Hepatocyte (in vitro differentiated cells): ENCODE data around the gene C22orf23. TPM values are rescaled to one million over a fixed set of nuclear protein-coding genes. Genes with fewer than 3 reads are reported as not detected.

Source experiments
- DNase-seq: peaks from one replicate; pipeline ENCODE4 v3.0.0-alpha.2; 2016; ENCODE audit warnings: low spot score
- H2AFZ ChIP-seq: fragments of 200-600 bp; sonication (generic); 2 replicates; pipeline ENCODE4 v1.6.0; 2016; ENCODE audit warnings: antibody characterized with exemption, mild to moderate bottlenecking
- H3K27ac ChIP-seq: fragments of 200-600 bp; sonication (generic); 2 replicates; pipeline ENCODE4 v1.5.1; 2016; ENCODE audit warnings: mild to moderate bottlenecking
- H3K27me3 ChIP-seq: fragments of 200-600 bp; sonication (generic); 2 replicates; pipeline ENCODE4 v1.6.1; 2016
- H3K36me3 ChIP-seq: fragments of 200-600 bp; sonication (generic); replicated peaks from 2 replicates; pipeline ENCODE4 v1.5.1; 2016; ENCODE audit warnings: low read depth; ENCODE audit not compliant: insufficient read depth
- H3K4me1 ChIP-seq: fragments of 200-600 bp; sonication (generic); 2 replicates; pipeline ENCODE4 v1.5.1; 2016; ENCODE audit warnings: mild to moderate bottlenecking, moderate library complexity; ENCODE audit not compliant: insufficient read depth
- H3K4me2 ChIP-seq: fragments of 200-600 bp; sonication (generic); 2 replicates; pipeline ENCODE4 v1.6.0; 2016
- H3K4me3 ChIP-seq: fragments of 200-600 bp; sonication (generic); 2 replicates; pipeline ENCODE4 v1.5.1; 2016; ENCODE audit warnings: mild to moderate bottlenecking
- H3K79me2 ChIP-seq: fragments of 200-600 bp; sonication (generic); 2 replicates; pipeline ENCODE4 v1.6.0; 2017; ENCODE audit warnings: mild to moderate bottlenecking
- H3K9me2 ChIP-seq: fragments of 200-600 bp; sonication (generic); replicated peaks from 2 replicates; pipeline ENCODE4 v1.6.0; 2017; ENCODE audit warnings: mild to moderate bottlenecking; ENCODE audit not compliant: insufficient read depth
- H3K9me3 ChIP-seq: fragments of 200-600 bp; sonication (generic); 2 replicates; pipeline ENCODE4 v1.5.1; 2016; ENCODE audit warnings: low read depth, mild to moderate bottlenecking
- H4K20me1 ChIP-seq: fragments of 200-600 bp; sonication (generic); 2 replicates; pipeline ENCODE4 v1.6.0; 2016; ENCODE audit warnings: mild to moderate bottlenecking; ENCODE audit not compliant: insufficient read depth, poor library complexity, severe bottlenecking
- CTCF ChIP-seq: fragments of 200-600 bp; sonication (generic); IDR thresholded peaks from 2 replicates; pipeline ENCODE4 v1.5.1; 2016; ENCODE audit warnings: antibody characterized with exemption, mild to moderate bottlenecking; ENCODE audit not compliant: poor library complexity
- EZH2 ChIP-seq: fragments of 200-600 bp; sonication (generic); IDR thresholded peaks from 2 replicates; pipeline ENCODE4 v1.6.1; 2016; ENCODE audit warnings: antibody characterized with exemption, mild to moderate bottlenecking, borderline replicate concordance
- EZH2phosphoT487 ChIP-seq: fragments of 200-600 bp; sonication (generic); IDR thresholded peaks from one replicate; pipeline ENCODE4 v1.6.1; 2018; ENCODE audit warnings: antibody characterized with exemption, mild to moderate bottlenecking, low read depth, moderate library complexity; ENCODE audit not compliant: unreplicated experiment, severe bottlenecking
- WGBS: methylation state at CpG from one replicate; pipeline ENCODE4 v1.1.6; 2016; ENCODE audit warnings: low lambda C conversion rate; ENCODE audit errors: missing lambda C conversion rate; 5-methylcytosine and 5-hydroxymethylcytosine counted together
- polyA plus RNA-seq: library from polyadenylated mRNA; unstranded; fragments of >200 nt; fragmentation: Nextera tagmentation; extraction: Ambion mirVana; gene quantifications from 2 replicates; pipeline ENCODE4 v1.2.1, GENCODE V29; 2016
- total RNA-seq: library from RNA; depleted of rRNA; stranded (reverse); fragments of >200 nt; gene quantifications from 2 replicates; pipeline ENCODE4 v1.2.3, GENCODE V29; 2014

C22orf23 gene
- total and polyA plus RNA-seq, 2 experiments from 2014 or later: 0.29 to 0.30 TPM

GRCh38 chr22:37929390-37929789 is 24.0 kb downstream of the C22orf23 start:
- no peak overlapping the region for H3K27ac ChIP-seq

GRCh38 chr22:37927637-37927936 is 25.8 kb downstream of the C22orf23 start:
- Histone ChIP-seq H3K9me3 (no peaks in the 10 kb centered on the region), H3K9me2 (no peaks in the 10 kb centered on the region), H3K27me3 (no peaks in the 10 kb centered on the region), H3K79me2 (no peaks in the 10 kb centered on the region), H3K4me3 (no peak overlapping the region), H3K36me3 (no peaks in the 10 kb centered on the region), H3K4me1 (no peaks in the 10 kb centered on the region), H3K27ac (no peak overlapping the region), H2AFZ (no peak overlapping the region), H4K20me1 (no peaks in the 10 kb centered on the region), H3K4me2 (no peak overlapping the region)
- no peak for DNase-seq
- TF ChIP-seq EZH2phosphoT487 (no peak), CTCF (no peak), EZH2 (no peak)
- WGBS: 96% methylated on average over 5 of the region's 5 CpGs

More at GRCh38 chr22:37929390-37929789, 24.0 kb downstream of the C22orf23 start:
- H3K79me2 ChIP-seq: no peaks in the 10 kb centered on the region
- 95% methylated on average over 5 of the region's 5 CpGs for WGBS
- TF ChIP-seq EZH2: no peak
- TF ChIP-seq CTCF: no peak
- TF ChIP-seq EZH2phosphoT487: no peak
- H3K36me3 ChIP-seq: no peaks in the 10 kb centered on the region
- no peaks in the 10 kb centered on the region for H3K27me3 ChIP-seq
- no peak overlapping the region for H2AFZ ChIP-seq
- no peak overlapping the region for H3K4me2 ChIP-seq
- DNase-seq: no peak
- no peaks in the 10 kb centered on the region for H3K9me3 ChIP-seq
- no peak overlapping the region for H3K4me3 ChIP-seq
- no peaks in the 10 kb centered on the region for H3K4me1 ChIP-seq
- H4K20me1 ChIP-seq: no peaks in the 10 kb centered on the region
- no peaks in the 10 kb centered on the region for H3K9me2 ChIP-seq

GRCh38 chr22:37926771-37927636 is 26.4 kb downstream of the C22orf23 start:
- Histone ChIP-seq H3K27me3 (no peaks in the 10 kb centered on the region), H3K4me3 (no peak overlapping the region), H3K4me1 (no peaks in the 10 kb centered on the region), H2AFZ (no peak overlapping the region), H3K9me2 (no peaks in the 10 kb centered on the region), H4K20me1 (no peaks in the 10 kb centered on the region), H3K79me2 (no peaks in the 10 kb centered on the region), H3K36me3 (no peaks in the 10 kb centered on the region), H3K27ac (no peak overlapping the region), H3K4me2 (no peak overlapping the region), H3K9me3 (no peaks in the 10 kb centered on the region)
- 98% methylated on average over 30 of the region's 32 CpGs for WGBS
- TF ChIP-seq CTCF: no peak
- no peak for TF ChIP-seq EZH2phosphoT487
- no peak for TF ChIP-seq EZH2
- DNase-seq: no peak
